Breast epithelium (tissue), 4 donors: ENCODE data around the gene TGM2. TPM values are rescaled to one million over a fixed set of nuclear protein-coding genes. Genes with fewer than 3 reads are reported as not detected.
A peak's percentile ranks its signal among the peaks of the same experiment; 100 is the strongest.

Experiments
- DNase-seq, 2 donors: peaks; one replicate each; pipeline ENCODE4 v3.0.0-alpha.2; 2019; ENCODE audit warnings: low spot score in 2 of 2
- H3K27ac ChIP-seq, 2 donors: fragments of 200-600 bp; sonication (generic) in 1 of 2; one replicate each; pipeline ENCODE4 v1.5.1; 2016 to 2019; ENCODE audit warnings: mild to moderate bottlenecking in 1 of 2
- H3K27me3 ChIP-seq, 2 donors: fragments of 200-600 bp; sonication (generic) in 1 of 2; one replicate each; pipeline versions ENCODE4 v1.5.1 to v1.6.0; 2017 to 2019; ENCODE audit warnings: control low read depth in 1 of 2, mild to moderate bottlenecking in 1 of 2
- H3K36me3 ChIP-seq: fragments of 200-600 bp; one replicate; pipeline ENCODE4 v1.5.1; 2019
- H3K4me1 ChIP-seq, 2 donors: fragments of 200-600 bp; sonication (generic); one replicate each; pipeline ENCODE4 v1.5.1; 2016 to 2019; ENCODE audit warnings: control low read depth in 1 of 2
- H3K4me3 ChIP-seq, 3 donors: fragments of 200-600 bp; sonication (generic); 1 replicate in 2 of 3; 2 replicates in 1 of 3; pipeline ENCODE4 v1.5.1; 2016 to 2019; ENCODE audit warnings: mild to moderate bottlenecking in 3 of 3, moderate library complexity in 2 of 3
- H3K9me3 ChIP-seq, 2 donors: fragments of 200-600 bp; sonication (generic) in 1 of 2; one replicate each; pipeline ENCODE4 v1.5.1; 2016 to 2019; ENCODE audit warnings: control low read depth in 1 of 2
- POLR2A ChIP-seq: fragments of 450-650 bp; IDR thresholded peaks from one replicate; pipeline ENCODE4 v1.6.1; 2016; ENCODE audit warnings: antibody characterized with exemption, mild to moderate bottlenecking, moderate library complexity
- POLR2AphosphoS5 ChIP-seq, 3 donors: sonication (generic); formaldehyde crosslinking; IDR thresholded peaks; one replicate each; pipeline ENCODE4 v1.6.1; 2017; ENCODE audit warnings: antibody characterized with exemption in 3 of 3
- intact Hi-C: fragments of 100-400 bp; cut with DNase I; formaldehyde crosslinking; loops from one replicate; pipeline ENCODE4 v1.15.1; 2023; ENCODE audit warnings: low total_unique reads
- total RNA-seq, 3 donors: library from RNA; depleted of rRNA; stranded (reverse); fragments of >200 nt; gene quantifications; one replicate each; pipeline ENCODE4 v1.1.0, GENCODE V29; 2016
- TF ChIP-seq, protein P1 (sequence below), 3 donors: fragments of 450-650 bp; IDR thresholded peaks; one replicate each; pipeline ENCODE4 v1.5.1; 2016 to 2017; ENCODE audit warnings: antibody characterized with exemption in 3 of 3, mild to moderate bottlenecking in 3 of 3, moderate library complexity in 3 of 3

TGM2 gene
- total RNA-seq, 3 donors from 2014 or later = 10.7 to 44.9 (median 15.2) TPM

GRCh38 chr20:38136421-38137245 lies 28.4 kb downstream of the TGM2 start:
- intact Hi-C loops = no loop called here
- H3K36me3 ChIP-seq = no peaks in the 10 kb centered on the region
- no peaks in the 10 kb centered on the region for H3K27me3 ChIP-seq
- H3K27ac ChIP-seq = no peak overlapping the region
- no peaks in the 10 kb centered on the region for H3K4me1 ChIP-seq
- no peaks in the 10 kb centered on the region for H3K9me3 ChIP-seq
- DNase-seq = no peak
- TF ChIP-seq POLR2AphosphoS5 (IDR thresholded peaks at IDR 0.05) = no peak
- TF ChIP-seq POLR2A = no peak
- TF ChIP-seq, protein P1, sequence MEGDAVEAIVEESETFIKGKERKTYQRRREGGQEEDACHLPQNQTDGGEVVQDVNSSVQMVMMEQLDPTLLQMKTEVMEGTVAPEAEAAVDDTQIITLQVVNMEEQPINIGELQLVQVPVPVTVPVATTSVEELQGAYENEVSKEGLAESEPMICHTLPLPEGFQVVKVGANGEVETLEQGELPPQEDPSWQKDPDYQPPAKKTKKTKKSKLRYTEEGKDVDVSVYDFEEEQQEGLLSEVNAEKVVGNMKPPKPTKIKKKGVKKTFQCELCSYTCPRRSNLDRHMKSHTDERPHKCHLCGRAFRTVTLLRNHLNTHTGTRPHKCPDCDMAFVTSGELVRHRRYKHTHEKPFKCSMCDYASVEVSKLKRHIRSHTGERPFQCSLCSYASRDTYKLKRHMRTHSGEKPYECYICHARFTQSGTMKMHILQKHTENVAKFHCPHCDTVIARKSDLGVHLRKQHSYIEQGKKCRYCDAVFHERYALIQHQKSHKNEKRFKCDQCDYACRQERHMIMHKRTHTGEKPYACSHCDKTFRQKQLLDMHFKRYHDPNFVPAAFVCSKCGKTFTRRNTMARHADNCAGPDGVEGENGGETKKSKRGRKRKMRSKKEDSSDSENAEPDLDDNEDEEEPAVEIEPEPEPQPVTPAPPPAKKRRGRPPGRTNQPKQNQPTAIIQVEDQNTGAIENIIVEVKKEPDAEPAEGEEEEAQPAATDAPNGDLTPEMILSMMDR (IDR thresholded peaks at IDR 0.05) = no peak
- H3K4me3 ChIP-seq = no peak overlapping the region

- Histone ChIP-seq H3K27me3 (no peaks in the 10 kb centered on the region), H3K4me3 (no peak overlapping the region), H3K27ac (no peak overlapping the region), H3K36me3 (no peaks in the 10 kb centered on the region), H3K4me1 (no peaks in the 10 kb centered on the region), H3K9me3 (no peaks in the 10 kb centered on the region)
- DNase-seq = no peak
- intact Hi-C loops = no loop called here
- TF ChIP-seq, protein P1 (IDR thresholded peaks at IDR 0.05) = no peak
- TF ChIP-seq POLR2A = no peak
- TF ChIP-seq POLR2AphosphoS5 (IDR thresholded peaks at IDR 0.05) = no peak
Measured at GRCh38 chr20:38135651-38136420, 29.2 kb downstream of the TGM2 start.

- DNase-seq = no peak
- TF ChIP-seq, protein P1 (IDR thresholded peaks at IDR 0.05) = no peak
- TF ChIP-seq POLR2AphosphoS5 (IDR thresholded peaks at IDR 0.05) (no peak), POLR2A (no peak)
- H3K27me3 ChIP-seq = no peaks in the 10 kb centered on the region
- no peaks in the 10 kb centered on the region for H3K36me3 ChIP-seq
- no peaks in the 10 kb centered on the region for H3K4me1 ChIP-seq
- no peak overlapping the region for H3K4me3 ChIP-seq
- H3K27ac ChIP-seq = peak overlapping the region in 1 of 2 donors; percentile 43
- intact Hi-C loops = no loop called here
- H3K9me3 ChIP-seq = no peaks in the 10 kb centered on the region
Measured at GRCh38 chr20:38135271-38135650, 29.8 kb downstream of the TGM2 start.

DNA sequence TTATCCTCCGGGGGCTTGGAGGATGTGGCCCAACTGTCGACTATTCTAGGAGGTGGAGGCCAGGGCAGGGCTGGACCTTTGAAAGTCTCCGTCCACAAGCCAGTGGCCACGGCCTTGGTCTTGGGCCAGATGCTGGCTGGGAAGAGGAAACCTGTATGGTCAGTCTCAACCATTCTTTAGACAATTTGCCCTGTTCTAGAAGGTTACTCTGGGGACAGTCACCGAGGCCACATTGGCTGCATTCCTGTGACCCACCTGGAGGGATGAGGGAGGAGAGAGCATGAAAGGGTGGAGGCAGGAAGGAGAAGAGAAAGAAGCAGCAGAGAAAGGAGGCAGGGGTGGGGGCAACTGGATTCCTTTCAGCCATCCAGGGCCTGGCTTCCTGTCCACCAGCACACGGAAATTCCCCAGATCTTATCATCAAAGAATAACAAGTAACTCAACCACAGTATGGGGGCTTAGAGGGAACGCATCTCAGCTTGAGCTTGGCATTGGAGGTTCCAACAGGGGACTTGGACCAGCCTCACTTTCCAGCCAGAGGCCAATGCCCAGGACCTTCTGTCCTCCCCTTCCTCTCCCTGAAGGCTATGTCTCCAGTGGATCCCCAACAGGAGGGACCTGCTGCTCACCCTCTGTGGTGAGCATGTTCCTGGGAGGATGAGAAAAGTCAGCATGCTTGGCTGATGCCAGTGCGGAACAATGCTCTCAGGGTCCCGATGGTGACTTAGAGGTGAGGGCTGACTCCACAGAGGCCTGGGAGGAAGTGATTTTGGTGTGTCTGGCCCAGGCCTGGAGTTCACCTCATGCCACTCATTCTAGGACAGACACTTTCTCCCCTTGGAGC lies 30.4 kb downstream of the TGM2 start:
- Histone ChIP-seq H3K27me3 (no peaks in the 10 kb centered on the region), H3K36me3 (no peaks in the 10 kb centered on the region), H3K4me1 (no peaks in the 10 kb centered on the region), H3K9me3 (no peaks in the 10 kb centered on the region), H3K4me3 (no peak overlapping the region), H3K27ac (peak overlapping the region in 1 of 2 donors; percentile 43)
- no peak for DNase-seq
- intact Hi-C loops = no loop called here
- TF ChIP-seq POLR2AphosphoS5 (IDR thresholded peaks at IDR 0.05) = no peak
- TF ChIP-seq, protein P1 (IDR thresholded peaks at IDR 0.05) = no peak
- no peak for TF ChIP-seq POLR2A
